MCF 10A (cell line): ENCODE results near the gene LAMC1. TPM values are rescaled to one million over a fixed set of nuclear protein-coding genes. Genes with fewer than 3 reads are reported as not detected.

Experiments
- BruUV-seq: library from RNA; stranded (reverse); fragments of 400-500 nt; replicated peaks from 2 replicates; lab custom pipeline; 2021; lab: Mats Ljungman, UMichigan
- CTCF ChIA-PET: fragments of 300-600 bp; sonication (Branson Sonifier 250); formaldehyde crosslinking; extraction: SDS; loops from one replicate; lab custom pipeline; 2021; ENCODE audit warnings: antibody characterized with exemption, inconsistent platforms; lab: Yijun Ruan, JAX
- POLR2A ChIA-PET: fragments of 300-600, 350-650 bp; sonication (Branson Sonifier 250); formaldehyde crosslinking; extraction: SDS; loops from one replicate; lab custom pipeline; 2020; ENCODE audit warnings: antibody characterized with exemption, inconsistent platforms; lab: Yijun Ruan, JAX
- DNase-seq: peaks from one replicate; pipeline ENCODE4 v3.0.0-alpha.2; 2018; ENCODE audit not compliant: unreplicated experiment
- H3K27ac Mint-ChIP-seq: one replicate; pipeline ENCODE4 v1.8.0; 2022; ENCODE audit warnings: mild to moderate bottlenecking, low read depth, mixed read lengths; ENCODE audit not compliant: unreplicated experiment
- H3K27me3 Mint-ChIP-seq: one replicate; pipeline ENCODE4 v1.8.0; 2022; ENCODE audit warnings: mixed read lengths; ENCODE audit not compliant: insufficient read depth, unreplicated experiment
- H3K36me3 Mint-ChIP-seq: one replicate; pipeline ENCODE4 v1.8.0; 2022; ENCODE audit warnings: mild to moderate bottlenecking, moderate library complexity, mixed read lengths; ENCODE audit not compliant: insufficient read depth, unreplicated experiment
- H3K4me1 Mint-ChIP-seq: one replicate; pipeline ENCODE4 v1.8.0; 2022; ENCODE audit warnings: mixed read lengths; ENCODE audit not compliant: insufficient read depth, unreplicated experiment
- H3K4me3 Mint-ChIP-seq: one replicate; pipeline ENCODE4 v1.8.0; 2022; ENCODE audit warnings: mild to moderate bottlenecking, moderate library complexity, mixed read lengths; ENCODE audit not compliant: unreplicated experiment
- H3K9me3 Mint-ChIP-seq: one replicate; pipeline ENCODE4 v1.8.0; 2022; ENCODE audit warnings: mixed read lengths; ENCODE audit not compliant: unreplicated experiment
- intact Hi-C: fragments of 100-400 bp; cut with micrococcal nuclease; formaldehyde crosslinking; loops from 2 replicates; pipeline ENCODE4 v1.14.1; 2022
- total RNA-seq: library from RNA; stranded (reverse); gene quantifications from 2 replicates; pipeline ENCODE4 v1.2.3, GENCODE V29; 2022
- TF ChIP-seq, protein P1 (sequence below): fragments of 200-600 bp; IDR thresholded peaks from one replicate; pipeline ENCODE4 v1.8.0; 2022; ENCODE audit warnings: antibody characterized with exemption, mild to moderate bottlenecking; ENCODE audit not compliant: unreplicated experiment

LAMC1 gene
- total RNA-seq, 1 experiment from 2014 or later = 179 TPM

DNA sequence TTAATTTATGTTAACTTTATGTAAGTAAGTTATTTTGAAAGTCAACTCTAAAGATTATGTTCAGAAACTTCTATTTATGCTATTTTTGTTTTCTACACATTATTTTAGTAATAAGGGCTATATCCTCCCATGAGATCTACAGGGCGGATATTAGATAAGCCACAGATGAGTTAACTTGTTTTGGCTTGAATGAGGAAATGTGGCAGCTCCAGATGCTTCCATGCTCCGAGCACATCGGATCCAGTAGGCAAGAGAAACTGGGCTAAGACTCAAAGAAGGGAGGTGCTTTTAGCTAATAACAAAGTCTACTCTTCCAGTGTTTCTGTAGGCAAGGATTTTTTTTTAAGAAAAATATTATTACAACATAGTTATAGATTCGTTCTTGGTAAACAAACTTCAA, 20.0 kb upstream of the LAMC1 start:
- intact Hi-C loops = no loop called here
- ChIA-PET CTCF (interaction anchor here (1.3 kb wide), 1 partner anchor 40 kb away, joined by 4 read pairs; no protein-coding TSS in a partner anchor), POLR2A (interaction anchor here (0.9 to 3.6 kb wide), 6 partner anchors 13 to 202 kb away, joined by 3 to 13 read pairs (median 4); partner anchors contain the start of gene LAMC1)
- Mint-ChIP-seq H3K36me3 (no peaks in the 10 kb centered on the region), H3K4me3 (no peak overlapping the region), H3K27me3 (no peaks in the 10 kb centered on the region), H3K9me3 (no peaks in the 10 kb centered on the region), H3K27ac (no peak overlapping the region), H3K4me1 (peaks cover 10% of the 10 kb centered on the region)
- no peak for DNase-seq
- TF ChIP-seq, protein P1, sequence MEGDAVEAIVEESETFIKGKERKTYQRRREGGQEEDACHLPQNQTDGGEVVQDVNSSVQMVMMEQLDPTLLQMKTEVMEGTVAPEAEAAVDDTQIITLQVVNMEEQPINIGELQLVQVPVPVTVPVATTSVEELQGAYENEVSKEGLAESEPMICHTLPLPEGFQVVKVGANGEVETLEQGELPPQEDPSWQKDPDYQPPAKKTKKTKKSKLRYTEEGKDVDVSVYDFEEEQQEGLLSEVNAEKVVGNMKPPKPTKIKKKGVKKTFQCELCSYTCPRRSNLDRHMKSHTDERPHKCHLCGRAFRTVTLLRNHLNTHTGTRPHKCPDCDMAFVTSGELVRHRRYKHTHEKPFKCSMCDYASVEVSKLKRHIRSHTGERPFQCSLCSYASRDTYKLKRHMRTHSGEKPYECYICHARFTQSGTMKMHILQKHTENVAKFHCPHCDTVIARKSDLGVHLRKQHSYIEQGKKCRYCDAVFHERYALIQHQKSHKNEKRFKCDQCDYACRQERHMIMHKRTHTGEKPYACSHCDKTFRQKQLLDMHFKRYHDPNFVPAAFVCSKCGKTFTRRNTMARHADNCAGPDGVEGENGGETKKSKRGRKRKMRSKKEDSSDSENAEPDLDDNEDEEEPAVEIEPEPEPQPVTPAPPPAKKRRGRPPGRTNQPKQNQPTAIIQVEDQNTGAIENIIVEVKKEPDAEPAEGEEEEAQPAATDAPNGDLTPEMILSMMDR = no peak
- no TSS peak for BruUV-seq

DNA sequence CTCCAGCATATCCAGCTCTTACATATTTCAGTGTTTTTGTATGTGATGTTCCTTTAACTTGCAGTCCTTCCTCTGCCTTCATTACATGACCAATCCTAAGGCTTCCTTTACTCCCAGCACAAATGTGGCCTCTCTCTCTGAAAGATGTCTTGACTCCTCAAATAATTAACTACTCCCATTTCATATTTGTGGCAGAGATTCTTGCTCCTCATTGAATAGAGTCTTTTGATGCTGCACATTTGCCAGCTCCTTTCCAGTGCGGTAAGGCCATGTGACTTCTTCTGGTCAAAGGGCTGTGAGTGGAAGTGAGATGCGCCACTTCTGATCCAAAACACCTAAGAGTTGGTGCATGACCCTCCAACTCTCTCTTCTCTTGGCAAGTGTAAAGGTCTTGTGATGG, 19.1 kb upstream of the LAMC1 start:
- H3K4me1 Mint-ChIP-seq = peaks cover 6% of the 10 kb centered on the region
- H3K27me3 Mint-ChIP-seq = no peaks in the 10 kb centered on the region
- H3K36me3 Mint-ChIP-seq = no peaks in the 10 kb centered on the region
- CTCF ChIA-PET = interaction anchor here (1.3 kb wide), 1 partner anchor 16 kb away, joined by 6 read pairs; no protein-coding TSS in a partner anchor
- no TSS peak for BruUV-seq
- H3K9me3 Mint-ChIP-seq = no peaks in the 10 kb centered on the region
- POLR2A ChIA-PET = interaction anchor here (0.9 to 3.6 kb wide), 2 partner anchors 12 to 18 kb away, joined by 3 to 13 read pairs; partner anchors contain the start of gene LAMC1
- DNase-seq = no peak
- no peak overlapping the region for H3K4me3 Mint-ChIP-seq
- TF ChIP-seq, protein P1 = no peak
- intact Hi-C loops = no loop called here
- no peak overlapping the region for H3K27ac Mint-ChIP-seq

DNA sequence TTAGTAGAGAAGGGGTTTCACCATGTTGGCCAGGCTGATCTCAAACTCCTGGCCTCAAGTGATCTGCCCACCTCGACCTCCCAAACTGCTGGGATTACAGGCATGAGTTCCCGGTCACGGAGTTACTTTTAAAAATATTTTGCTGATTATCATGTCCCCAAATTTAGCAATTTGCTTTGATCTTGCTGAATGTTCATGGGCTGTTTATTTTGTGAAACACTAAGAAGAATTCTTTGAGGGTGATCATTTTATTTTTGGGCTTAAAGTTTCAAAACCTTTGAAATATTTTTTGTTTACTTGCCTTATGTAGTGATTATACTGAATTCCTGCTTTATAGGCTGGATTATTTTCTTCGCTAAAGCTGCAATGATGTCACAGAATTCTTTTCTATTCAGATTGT, 11.4 kb upstream of the LAMC1 start:
- ChIA-PET CTCF (interaction anchor here (0.6 kb wide), 1 partner anchor 8 kb away, joined by 5 read pairs; no protein-coding TSS in a partner anchor), POLR2A (interaction anchor here (0.6 kb wide), 1 partner anchor 11 kb away, joined by 4 read pairs; no protein-coding TSS in a partner anchor)
- no peak for DNase-seq
- Mint-ChIP-seq H3K36me3 (no peaks in the 10 kb centered on the region), H3K27me3 (no peaks in the 10 kb centered on the region), H3K4me1 (peaks cover 6% of the 10 kb centered on the region), H3K4me3 (no peak overlapping the region), H3K9me3 (no peaks in the 10 kb centered on the region), H3K27ac (no peak overlapping the region)
- TF ChIP-seq, protein P1 = no peak
- BruUV-seq = no TSS peak
- intact Hi-C loops = no loop called here

DNA sequence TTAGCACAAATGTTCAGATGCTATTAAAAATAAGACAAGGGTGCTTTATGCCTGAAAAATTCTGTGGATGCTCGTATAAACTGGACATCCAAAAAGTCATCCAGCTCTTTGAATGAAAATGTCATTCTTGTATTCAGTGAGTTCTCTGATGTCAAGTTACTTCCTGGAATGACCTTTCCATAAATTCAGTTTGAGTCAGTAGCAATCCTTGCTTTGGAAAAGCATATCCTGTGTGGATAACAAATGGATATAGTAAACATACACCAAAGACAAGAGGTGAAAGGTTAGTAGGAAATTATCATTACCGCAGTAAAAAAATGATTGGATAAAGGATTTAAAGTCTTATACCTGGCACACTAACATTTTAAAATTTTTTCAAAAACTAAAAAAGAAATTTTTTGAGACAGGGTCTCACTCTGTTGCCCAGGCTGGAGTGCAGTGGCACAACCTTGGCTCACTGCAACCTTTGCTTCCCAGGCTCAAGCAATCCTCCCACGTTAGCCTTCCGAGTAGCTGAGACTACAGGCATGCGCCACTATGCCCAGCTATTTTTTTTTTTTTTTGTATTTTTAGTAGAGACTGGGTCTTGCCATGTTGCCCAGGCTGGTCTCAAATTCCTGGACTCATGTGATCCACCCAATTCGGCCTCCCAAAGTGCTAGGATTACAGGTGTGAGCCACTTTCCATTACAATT, 10.8 kb upstream of the LAMC1 start:
- ChIA-PET POLR2A (interaction anchor here (0.6 to 1.5 kb wide), 3 partner anchors 9 to 13 kb away, joined by 4 read pairs; no protein-coding TSS in a partner anchor), CTCF (interaction anchor here (0.6 kb wide), 1 partner anchor 8 kb away, joined by 5 read pairs; no protein-coding TSS in a partner anchor)
- peaks cover 4% of the 10 kb centered on the region for H3K4me1 Mint-ChIP-seq
- H3K9me3 Mint-ChIP-seq = no peaks in the 10 kb centered on the region
- intact Hi-C loops = no loop called here
- TF ChIP-seq, protein P1 = no peak
- H3K36me3 Mint-ChIP-seq = no peaks in the 10 kb centered on the region
- no peak overlapping the region for H3K27ac Mint-ChIP-seq
- DNase-seq = no peak
- no TSS peak for BruUV-seq
- no peak overlapping the region for H3K4me3 Mint-ChIP-seq
- H3K27me3 Mint-ChIP-seq = no peaks in the 10 kb centered on the region
